GM18505 (cell line): ENCODE data around the gene LEFTY1.
"Not testable (repeated sequence)": the region's sequence is repeated elsewhere in the genome, so short reads cannot be mapped to it uniquely, and the experiment has no call there.

ENCODE experiments used
- ATAC-seq: cut with Tn5 transposase; IDR thresholded peaks from one replicate; pipeline ENCODE4 v1.9.1; 2021; ENCODE audit not compliant: unreplicated experiment
- POLR2A ChIP-seq: IDR thresholded peaks from 4 replicates; pipeline ENCODE4 v1.6.1; 2011; ENCODE audit warnings: borderline replicate concordance; ENCODE audit not compliant: insufficient read depth, insufficient read length; ENCODE audit errors: extremely low read depth

LEFTY1 gene

DNA sequence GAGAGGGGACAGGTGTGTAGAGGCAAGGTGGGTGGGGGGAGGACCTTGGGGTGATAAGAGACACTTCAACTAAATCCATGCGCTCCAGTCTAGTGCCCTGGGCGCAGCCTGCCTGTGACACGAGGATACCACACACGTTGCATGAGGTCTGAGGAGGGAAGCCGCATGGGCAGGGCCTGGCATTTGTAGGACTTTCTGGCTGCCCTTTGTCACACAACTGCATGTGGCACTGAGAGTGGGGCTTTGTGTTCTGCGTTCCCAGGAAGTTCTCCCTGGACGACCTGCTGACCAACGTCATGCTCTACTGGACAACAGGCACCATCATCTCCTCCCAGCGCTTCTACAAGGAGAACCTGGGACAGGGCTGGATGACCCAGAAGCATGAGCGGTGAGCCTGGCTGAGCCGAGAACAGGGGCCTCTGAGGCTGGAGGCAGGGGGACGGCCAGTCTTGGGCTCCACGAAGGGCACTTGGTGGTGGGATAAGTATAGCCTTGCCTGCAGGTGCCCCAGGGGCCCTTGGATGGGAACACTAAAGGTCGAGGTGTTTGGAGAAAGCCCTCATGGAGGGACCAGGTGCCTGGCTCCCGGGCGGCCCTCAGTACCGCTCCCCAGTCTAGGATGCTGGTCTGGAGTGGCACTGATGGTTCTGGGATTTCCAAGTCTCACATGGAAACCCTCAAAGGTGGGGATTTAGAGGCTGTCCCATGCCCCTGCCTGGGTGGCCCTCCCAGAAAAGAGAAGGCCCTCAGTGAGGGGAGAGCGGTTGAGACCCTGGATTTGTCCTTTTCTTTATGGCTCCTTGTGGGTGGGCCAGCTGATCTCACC is 44.5 kb downstream of the LEFTY1 start:
- no peak for ATAC-seq
- no peak for TF ChIP-seq POLR2A

DNA sequence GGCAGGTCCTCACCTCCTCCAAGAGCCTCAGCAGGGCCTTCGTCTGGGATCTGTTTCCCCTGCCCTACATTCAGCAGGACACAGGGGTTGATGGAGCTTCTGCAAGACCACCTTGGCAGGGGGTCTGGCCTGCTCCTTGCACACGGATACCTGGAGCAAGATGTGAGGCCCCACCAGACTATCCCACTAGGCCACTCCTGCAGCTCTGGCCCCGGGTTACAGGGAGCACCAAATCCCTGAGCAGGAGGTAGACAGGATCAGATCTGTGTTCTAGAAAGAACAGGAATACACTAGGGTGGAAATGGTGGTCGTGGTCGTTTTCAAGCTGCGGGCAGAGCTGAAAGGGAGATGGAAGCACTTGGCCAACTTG is 45.5 kb downstream of the LEFTY1 start:
- TF ChIP-seq POLR2A: no peak
- ATAC-seq: no peak

DNA sequence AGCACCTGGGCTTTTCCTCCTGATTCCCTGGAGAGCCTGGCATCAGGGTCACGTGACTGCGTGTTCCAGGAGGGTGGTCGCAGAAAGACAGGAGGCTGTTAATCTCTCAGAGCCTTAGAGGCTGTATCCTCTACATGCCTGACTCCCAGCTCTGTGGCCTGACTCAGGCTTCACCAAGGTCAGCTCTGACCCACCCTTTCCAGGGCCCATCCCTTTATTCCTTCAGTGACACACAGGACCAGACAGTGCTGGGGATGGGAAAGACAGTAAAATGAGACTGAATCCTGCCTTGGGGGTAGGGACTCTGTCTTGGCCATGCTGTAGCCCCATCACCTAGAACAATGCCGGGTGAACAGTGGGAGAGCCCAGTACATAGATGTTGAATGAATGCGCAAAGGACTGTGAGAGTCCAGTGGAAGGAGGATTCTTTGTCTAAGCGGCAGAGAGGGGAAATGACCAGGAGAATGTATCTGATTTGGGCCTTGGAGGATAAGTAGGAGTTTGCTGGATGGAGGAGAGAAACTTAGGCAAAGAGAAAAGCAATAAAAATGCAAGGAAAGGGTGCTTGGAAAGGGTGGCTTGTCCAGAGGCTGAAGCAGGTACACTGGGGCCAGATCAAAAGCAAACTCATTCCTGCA is 46.0 kb downstream of the LEFTY1 start:
- no peak for ATAC-seq
- no peak for TF ChIP-seq POLR2A

DNA sequence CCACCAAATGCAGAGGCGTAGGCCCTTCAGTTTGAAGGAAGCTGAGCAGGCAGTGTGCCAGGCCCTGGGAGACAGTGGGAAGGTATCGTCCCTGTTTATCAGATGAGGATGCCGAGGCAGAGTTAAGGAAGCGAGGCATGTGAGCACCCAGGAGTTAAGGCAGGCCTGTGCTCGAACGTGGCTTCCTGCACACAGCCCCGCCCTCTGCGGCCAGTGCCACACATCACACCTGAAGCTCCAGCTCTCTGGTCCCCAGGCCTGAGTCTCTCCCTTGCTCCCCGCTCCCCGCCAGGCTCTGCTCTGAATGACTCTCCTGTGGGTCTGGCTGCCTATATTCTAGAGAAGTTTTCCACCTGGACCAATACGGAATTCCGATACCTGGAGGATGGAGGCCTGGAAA is 46.9 kb downstream of the LEFTY1 start:
- no peak for TF ChIP-seq POLR2A
- no peak for ATAC-seq

DNA sequence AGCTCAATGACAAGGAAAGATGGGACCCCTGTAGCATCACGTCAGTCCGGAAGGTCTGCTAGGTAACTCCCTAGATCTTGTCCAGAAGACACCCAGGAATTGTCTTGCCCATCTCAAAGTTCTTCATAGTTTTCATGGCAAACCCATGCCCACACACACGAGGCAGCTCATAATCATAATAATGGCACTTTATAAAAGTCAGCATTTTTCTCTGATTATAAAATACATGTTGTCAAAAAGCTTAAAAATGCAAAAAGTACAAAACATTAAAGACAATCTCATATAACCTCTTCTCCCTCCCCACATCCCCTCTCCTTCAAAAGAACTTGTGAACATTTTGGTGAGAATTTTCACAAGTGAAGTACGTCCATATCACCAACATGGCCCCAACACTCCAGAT is 48.2 kb downstream of the LEFTY1 start:
- ATAC-seq: no peak
- TF ChIP-seq POLR2A: no peak

DNA sequence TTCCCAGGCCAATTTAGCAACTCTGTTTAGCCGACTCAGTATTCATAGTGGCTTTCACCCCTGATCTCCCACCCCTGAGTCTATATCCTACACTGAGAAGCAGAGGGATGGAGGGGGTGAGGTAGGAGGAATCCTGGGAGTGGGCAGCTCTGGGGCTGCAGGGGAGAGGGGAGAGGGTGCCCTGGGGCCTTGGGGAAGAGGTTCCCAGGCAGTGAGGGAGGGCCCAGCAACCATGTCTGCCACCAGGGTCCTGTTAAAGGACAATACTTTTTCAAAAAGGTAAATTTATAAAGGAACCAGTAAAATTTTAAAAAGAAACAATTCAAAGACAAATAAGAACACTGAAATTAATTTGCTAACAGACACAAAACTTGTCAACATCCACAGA is 48.7 kb downstream of the LEFTY1 start:
- TF ChIP-seq POLR2A: no peak
- ATAC-seq: no peak

DNA sequence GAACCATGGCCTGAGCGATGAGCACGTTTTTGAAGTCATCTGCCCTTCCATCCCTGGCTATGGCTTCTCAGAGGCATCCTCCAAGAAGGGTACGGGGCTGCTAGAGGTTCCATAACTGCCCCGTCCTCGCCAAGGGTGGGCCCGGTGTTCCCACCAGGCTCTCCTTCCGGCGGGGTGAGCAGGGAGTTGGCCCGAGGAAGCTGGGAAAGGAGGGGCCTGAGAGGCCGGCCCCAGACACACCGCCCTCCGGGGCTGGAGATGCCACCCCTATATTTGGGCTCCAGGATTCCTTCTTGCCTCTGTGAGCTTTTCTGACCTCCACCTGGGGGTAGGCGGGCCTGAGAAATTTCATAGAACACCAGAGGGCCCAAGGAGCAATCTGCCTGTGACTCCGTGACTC is 50.2 kb downstream of the LEFTY1 start:
- no peak for ATAC-seq
- TF ChIP-seq POLR2A: no peak

DNA sequence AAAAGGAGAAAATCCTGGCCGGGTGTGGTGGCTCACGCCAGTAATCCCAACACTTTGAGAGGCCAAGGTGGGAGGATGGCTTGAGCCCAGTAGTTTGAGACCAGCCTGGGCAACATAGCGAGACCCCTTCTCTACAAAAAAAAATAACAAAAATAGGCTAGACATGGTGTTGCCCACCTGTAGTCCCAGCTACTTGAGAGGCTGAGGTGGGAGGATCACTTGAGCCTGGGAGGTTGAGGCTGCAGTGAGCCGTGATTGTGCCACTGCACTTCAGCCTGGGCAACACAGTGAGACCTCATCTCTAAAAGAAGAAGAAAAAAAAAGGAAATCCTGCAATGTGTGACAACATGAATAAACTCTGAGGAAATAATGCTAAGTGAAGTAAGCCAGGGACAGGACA is 52.6 kb downstream of the LEFTY1 start:
- ATAC-seq: not testable (repeated sequence)
